Endothelial cell of umbilical vein (primary cell): Measurements from ENCODE around the gene ADAMTS19. TPM values are rescaled to one million over a fixed set of nuclear protein-coding genes. Genes with fewer than 3 reads are reported as not detected.

Experiments used
- BruUV-seq: library from RNA; stranded (reverse); fragments of 400-500 nt; replicated peaks from 2 replicates; lab custom pipeline; 2021; lab: Mats Ljungman, UMichigan
- CTCF ChIA-PET: fragments of 300-600, 350-600 bp; sonication (Branson Sonifier 250); formaldehyde crosslinking; loops from one replicate; lab custom pipeline; 2021; ENCODE audit warnings: antibody characterized with exemption, inconsistent platforms; lab: Charles Lee
- POLR2A ChIA-PET: fragments of 300-600, 350-600 bp; sonication (Branson Sonifier 250); formaldehyde crosslinking; loops from one replicate; lab custom pipeline; 2021; ENCODE audit warnings: antibody characterized with exemption, inconsistent platforms; lab: Charles Lee
- DNase-seq: peaks from one replicate; pipeline ENCODE4 v3.0.0-alpha.2; 2011; ENCODE audit warnings: low read depth, low spot score
- FAIRE-seq: peaks from 2 replicates; lab custom pipeline; 2011; peaks lifted over from hg19 to GRCh38; lab: Jason Lieb, UNC
- H2AFZ ChIP-seq: 2 replicates; pipeline ENCODE4 v1.6.0; 2012; ENCODE audit warnings: low read depth, low read length, control low read depth, inconsistent platforms
- H3K27ac ChIP-seq: 2 replicates; pipeline ENCODE4 v1.5.1; 2011; ENCODE audit warnings: low read depth, mild to moderate bottlenecking, control low read depth, low read length, moderate library complexity; ENCODE audit not compliant: insufficient read depth
- H3K27me3 ChIP-seq, 2 experiments: 2 replicates each; pipeline versions ENCODE4 v1.6.0 to v1.6.1; 2011; ENCODE audit warnings: low read length in 2 of 2, mixed read lengths in 1 of 2; ENCODE audit not compliant: control insufficient read depth in 2 of 2, insufficient read depth in 2 of 2
- H3K36me3 ChIP-seq, 2 experiments: 2 replicates in 1 of 2; 3 replicates in 1 of 2; pipeline ENCODE4 v1.5.1; 2011; ENCODE audit warnings: low read length in 2 of 2, mild to moderate bottlenecking in 1 of 2, moderate library complexity in 1 of 2; ENCODE audit not compliant: control insufficient read depth in 2 of 2, insufficient read depth in 2 of 2; ENCODE audit errors: extremely low read depth in 1 of 2
- H3K4me1 ChIP-seq: 3 replicates; pipeline ENCODE4 v1.5.1; 2011; ENCODE audit warnings: mild to moderate bottlenecking, low read length; ENCODE audit not compliant: control insufficient read depth, insufficient read depth; ENCODE audit errors: extremely low read depth
- H3K4me2 ChIP-seq: 2 replicates; pipeline ENCODE4 v1.6.1; 2011; ENCODE audit warnings: low read length, control low read depth, mixed read lengths; ENCODE audit not compliant: insufficient read depth
- H3K4me3 ChIP-seq, 3 experiments: fragments of 200-600 bp in 1 of 3; sonication (generic), shearing (Covaris generic) in 1 of 3; replicated peaks in 1 of 3; 2 replicates each; pipeline ENCODE4 v1.5.1; 2011 to 2016; ENCODE audit warnings: control low read depth in 3 of 3, low read length in 3 of 3, mild to moderate bottlenecking in 2 of 3, inconsistent platforms in 1 of 3, low read depth in 1 of 3, moderate library complexity in 1 of 3; ENCODE audit not compliant: insufficient read depth in 1 of 3
- H3K79me2 ChIP-seq: 2 replicates; pipeline ENCODE4 v1.6.0; 2012; ENCODE audit warnings: low read length, inconsistent platforms; ENCODE audit not compliant: control insufficient read depth, insufficient read depth
- H3K9ac ChIP-seq: replicated peaks from 2 replicates; pipeline ENCODE3; 2011; ENCODE audit warnings: low read length, control low read depth; ENCODE audit not compliant: insufficient read depth; ENCODE audit errors: extremely low read depth
- H3K9me1 ChIP-seq: replicated peaks from 3 replicates; pipeline ENCODE4 v1.6.0; 2011; ENCODE audit warnings: mild to moderate bottlenecking, low read length; ENCODE audit not compliant: control insufficient read depth, insufficient read depth; ENCODE audit errors: extremely low read depth
- H3K9me3 ChIP-seq: replicated peaks from 2 replicates; pipeline ENCODE4 v1.5.1; 2012; ENCODE audit warnings: low read length, inconsistent platforms; ENCODE audit not compliant: control insufficient read depth, insufficient read depth
- H4K20me1 ChIP-seq: replicated peaks from 2 replicates; pipeline ENCODE3; 2011; ENCODE audit warnings: mild to moderate bottlenecking, low read length; ENCODE audit not compliant: control insufficient read depth, insufficient read depth; ENCODE audit errors: extremely low read depth
- EZH2 ChIP-seq: IDR thresholded peaks from 2 replicates; pipeline ENCODE4 v1.6.1; 2012; ENCODE audit warnings: borderline replicate concordance, low read depth, mild to moderate bottlenecking, moderate library complexity, low read length, inconsistent platforms; ENCODE audit not compliant: severe bottlenecking
- FOS ChIP-seq: IDR thresholded peaks from 2 replicates; pipeline ENCODE4 v1.6.1; 2011; ENCODE audit warnings: mild to moderate bottlenecking, low read length, moderate library complexity, borderline replicate concordance; ENCODE audit not compliant: insufficient read depth
- GATA2 ChIP-seq: IDR thresholded peaks from 2 replicates; pipeline ENCODE4 v1.7.0; 2011; ENCODE audit warnings: low read depth, mild to moderate bottlenecking, moderate library complexity, mixed read lengths, low read length; ENCODE audit not compliant: insufficient read length, insufficient read depth
- JUN ChIP-seq: IDR thresholded peaks from 2 replicates; pipeline ENCODE4 v1.6.1; 2011; ENCODE audit warnings: borderline replicate concordance, low read depth; ENCODE audit not compliant: insufficient read length, insufficient read depth
- MYC ChIP-seq: IDR thresholded peaks from one replicate; pipeline ENCODE4 v1.6.1; 2011; ENCODE audit warnings: mild to moderate bottlenecking, low read depth, low read length
- POLR2A ChIP-seq: IDR thresholded peaks from 2 replicates; pipeline ENCODE4 v1.6.1; 2012; ENCODE audit warnings: low read depth, mild to moderate bottlenecking, control low read depth, low read length
- POLR2AphosphoS5 ChIP-seq: IDR thresholded peaks from 2 replicates; pipeline ENCODE4 v1.6.1; 2012; ENCODE audit warnings: low read depth, mild to moderate bottlenecking, control low read depth, low read length, moderate library complexity; ENCODE audit not compliant: insufficient read depth
- dilution Hi-C: fragments of 300-500 bp; cut with MboI; formaldehyde crosslinking; loops from one replicate; pipeline ENCODE4 v1.15.0; 2019; ENCODE audit warnings: low sequenced_read_pairs; ENCODE audit not compliant: extremely low pct_ligation_motif_present
- intact Hi-C: fragments of 100-400 bp; cut with micrococcal nuclease; formaldehyde crosslinking; loops from one replicate; pipeline ENCODE4 v1.10.0; 2022
- polyA plus RNA-seq, 4 experiments: library from polyadenylated mRNA; depleted of rRNA in 3 of 4; stranded (reverse) in 3 of 4; unstranded in 1 of 4; fragments of >200 nt; gene quantifications; 2 replicates each; pipeline versions ENCODE4 v1.2.1 to v1.2.3, GENCODE V29; 2011 to 2012; ENCODE audit warnings: missing spikeins in 1 of 4
- total RNA-seq: library from RNA; stranded (reverse); gene quantifications from 2 replicates; pipeline ENCODE4 v1.2.3, GENCODE V29; 2021
- TF ChIP-seq, protein P1 (sequence below), 2 donors: IDR thresholded peaks; 1 replicate in 1 of 2; 2 replicates in 1 of 2; pipeline ENCODE4 v1.5.1; 2011; ENCODE audit warnings: low read length in 2 of 2, mild to moderate bottlenecking in 2 of 2, moderate library complexity in 2 of 2, control low read depth in 1 of 2, inconsistent platforms in 1 of 2, low read depth in 1 of 2; ENCODE audit not compliant: insufficient read depth in 1 of 2; ENCODE audit errors: extremely low read depth in 1 of 2
- TF ChIP-seq, protein P2 (sequence below): IDR thresholded peaks from 2 replicates; pipeline ENCODE4 v1.6.1; 2011; ENCODE audit not compliant: insufficient read depth, insufficient read length

Gene ADAMTS19
- total and polyA plus RNA-seq, 2 donors (not counting 3 experiments of a cell fraction or from before 2014, with no cell fraction given): not detected

DNA sequence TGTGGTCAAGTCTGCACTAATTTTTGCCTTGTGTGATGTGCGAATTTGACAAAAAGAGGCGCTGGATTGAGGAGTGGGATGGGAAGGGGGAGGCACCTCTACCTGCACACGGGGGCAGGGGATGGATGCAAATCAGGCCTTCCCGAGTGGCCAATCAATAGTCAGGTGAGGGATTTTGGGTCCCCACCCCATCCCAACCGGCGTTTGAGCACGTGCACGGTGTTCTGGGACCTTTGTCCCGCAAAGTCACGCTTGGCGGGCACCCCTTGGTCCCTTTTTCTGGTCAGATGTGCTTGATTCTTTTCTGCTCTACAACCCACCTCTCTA is 685 bp upstream of the ADAMTS19 start:
- intact Hi-C loops (no loop called here), dilution Hi-C loops (no loop called here)
- no TSS peak for BruUV-seq
- Histone ChIP-seq H3K27me3 (peaks cover 32 to 51% of the 10 kb centered on the region in 2 experiments), H3K9ac (no peak overlapping the region), H3K36me3 (no peaks in the 10 kb centered on the region), H3K9me3 (no peaks in the 10 kb centered on the region), H3K9me1 (no peaks in the 10 kb centered on the region), H3K4me1 (peaks cover 10% of the 10 kb centered on the region), H3K27ac (no peak overlapping the region), H4K20me1 (no peaks in the 10 kb centered on the region), H3K79me2 (no peaks in the 10 kb centered on the region), H3K4me3 (no peak overlapping the region), H2AFZ (peak overlapping the region; percentile 31), H3K4me2 (no peak overlapping the region)
- POLR2A ChIA-PET: no interaction called here
- no peak for TF ChIP-seq POLR2AphosphoS5
- TF ChIP-seq POLR2A: no peak
- TF ChIP-seq, protein P1, sequence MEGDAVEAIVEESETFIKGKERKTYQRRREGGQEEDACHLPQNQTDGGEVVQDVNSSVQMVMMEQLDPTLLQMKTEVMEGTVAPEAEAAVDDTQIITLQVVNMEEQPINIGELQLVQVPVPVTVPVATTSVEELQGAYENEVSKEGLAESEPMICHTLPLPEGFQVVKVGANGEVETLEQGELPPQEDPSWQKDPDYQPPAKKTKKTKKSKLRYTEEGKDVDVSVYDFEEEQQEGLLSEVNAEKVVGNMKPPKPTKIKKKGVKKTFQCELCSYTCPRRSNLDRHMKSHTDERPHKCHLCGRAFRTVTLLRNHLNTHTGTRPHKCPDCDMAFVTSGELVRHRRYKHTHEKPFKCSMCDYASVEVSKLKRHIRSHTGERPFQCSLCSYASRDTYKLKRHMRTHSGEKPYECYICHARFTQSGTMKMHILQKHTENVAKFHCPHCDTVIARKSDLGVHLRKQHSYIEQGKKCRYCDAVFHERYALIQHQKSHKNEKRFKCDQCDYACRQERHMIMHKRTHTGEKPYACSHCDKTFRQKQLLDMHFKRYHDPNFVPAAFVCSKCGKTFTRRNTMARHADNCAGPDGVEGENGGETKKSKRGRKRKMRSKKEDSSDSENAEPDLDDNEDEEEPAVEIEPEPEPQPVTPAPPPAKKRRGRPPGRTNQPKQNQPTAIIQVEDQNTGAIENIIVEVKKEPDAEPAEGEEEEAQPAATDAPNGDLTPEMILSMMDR (IDR thresholded peaks at IDR 0.05; ENCODE audit: extremely low read depth in 1 of 2, insufficient read depth in 1 of 2, low read depth in 1 of 2, low read length in 2 of 2): no peak
- FAIRE-seq (no peak), DNase-seq (no peak)
- CTCF ChIA-PET: no interaction called here

GRCh38 chr5:129460672-129460935 is 506 bp downstream of the ADAMTS19 start:
- Histone ChIP-seq H3K9me3 (no peaks in the 10 kb centered on the region), H3K9me1 (no peaks in the 10 kb centered on the region), H3K4me2 (peak overlapping the region; percentile 54), H4K20me1 (no peaks in the 10 kb centered on the region), H3K27me3 (peaks cover 32 to 51% of the 10 kb centered on the region in 2 experiments), H3K27ac (no peak overlapping the region), H2AFZ (peak overlapping the region; percentile 18), H3K9ac (no peak overlapping the region), H3K36me3 (no peaks in the 10 kb centered on the region), H3K4me3 (peak overlapping the region; percentile 21 to 41 (median 22)), H3K79me2 (no peaks in the 10 kb centered on the region), H3K4me1 (peaks cover 10% of the 10 kb centered on the region)
- DNase-seq (no peak), FAIRE-seq (no peak)
- dilution Hi-C loops: no loop called here
- intact Hi-C loops: loop anchor here (2.0 to 5.0 kb wide), 3 partner anchors 202 to 556 kb away; no protein-coding TSS in a partner anchor
- no TSS peak for BruUV-seq
- no peak for TF ChIP-seq GATA2
- TF ChIP-seq, protein P1 (IDR thresholded peaks at IDR 0.05; ENCODE audit: extremely low read depth in 1 of 2, insufficient read depth in 1 of 2, low read depth in 1 of 2, low read length in 2 of 2): no peak
- TF ChIP-seq FOS: no peak
- no peak for TF ChIP-seq JUN
- no peak for TF ChIP-seq EZH2
- TF ChIP-seq, protein P2, sequence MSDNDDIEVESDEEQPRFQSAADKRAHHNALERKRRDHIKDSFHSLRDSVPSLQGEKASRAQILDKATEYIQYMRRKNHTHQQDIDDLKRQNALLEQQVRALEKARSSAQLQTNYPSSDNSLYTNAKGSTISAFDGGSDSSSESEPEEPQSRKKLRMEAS: no peak
- no peak for TF ChIP-seq MYC
- TF ChIP-seq POLR2A: no peak
- TF ChIP-seq POLR2AphosphoS5: no peak
- ChIA-PET CTCF (interaction anchor here (0.7 to 3.3 kb wide), 5 partner anchors 16 to 555 kb away, joined by 3 to 8 read pairs (median 5); no protein-coding TSS in a partner anchor), POLR2A (no interaction called here)
